IPS-18c (cell line): ENCODE data around the gene PSRC1.
"Not testable (repeated sequence)": the region's sequence is repeated elsewhere in the genome, so short reads cannot be mapped to it uniquely, and the experiment has no call there.

ENCODE experiments used
- H3K4me3 ChIP-seq: 2 replicates; pipeline ENCODE4 v1.7.0; 2013; ENCODE audit warnings: low read depth, mild to moderate bottlenecking, low read length, moderate library complexity; ENCODE audit not compliant: insufficient read depth
- H3K9me3 ChIP-seq: one replicate; pipeline ENCODE4 v1.6.1; 2013; ENCODE audit warnings: mild to moderate bottlenecking, low read length, moderate library complexity; ENCODE audit not compliant: control insufficient read depth, insufficient read depth

The PSRC1 gene

DNA sequence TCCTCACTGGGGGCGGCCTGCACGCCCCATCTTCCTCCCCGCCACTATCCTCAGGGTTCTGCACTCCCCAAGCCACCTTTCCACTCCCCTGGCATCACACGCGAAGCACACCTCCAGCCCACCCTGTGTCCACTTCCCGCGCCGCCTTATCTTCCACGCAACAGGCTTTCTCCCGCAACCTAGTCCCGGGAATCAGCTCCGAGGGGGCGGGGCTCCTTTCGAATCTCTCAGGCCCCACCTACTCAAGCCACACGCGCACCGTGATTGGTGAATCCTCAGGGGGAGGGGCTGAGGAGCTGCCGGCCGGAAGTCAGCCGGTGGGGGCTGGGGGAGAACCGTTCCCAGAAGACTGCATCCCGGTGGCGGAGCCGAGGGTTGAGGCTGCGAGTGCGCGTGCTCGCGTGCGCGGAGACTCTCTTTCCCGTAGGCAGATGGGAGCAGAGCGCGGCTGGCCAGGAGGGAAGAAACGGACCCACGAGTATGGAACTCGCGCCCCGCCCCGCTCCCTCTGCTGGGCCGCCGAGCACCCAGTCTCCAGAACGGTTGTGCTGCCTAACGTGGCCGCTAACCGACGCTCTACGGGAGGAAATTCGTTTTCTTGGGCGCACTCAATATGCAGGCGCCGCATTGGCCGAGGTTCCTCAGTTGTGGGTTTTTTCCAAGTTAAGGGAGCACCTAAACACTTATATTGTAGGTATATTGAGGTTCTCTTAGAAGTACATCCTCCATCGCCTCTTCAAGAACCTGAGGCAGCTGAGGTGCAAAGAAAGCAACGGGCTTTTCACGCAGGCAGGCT, at the start of gene PSRC1:
Gene PSRC1, minus strand, starts transcription at position 194 of the 796 bp plus-strand sequence.
- no peaks in the 10 kb centered on the region for H3K9me3 ChIP-seq
- H3K4me3 ChIP-seq: peak within 1 kb of the TSS; percentile 79

DNA sequence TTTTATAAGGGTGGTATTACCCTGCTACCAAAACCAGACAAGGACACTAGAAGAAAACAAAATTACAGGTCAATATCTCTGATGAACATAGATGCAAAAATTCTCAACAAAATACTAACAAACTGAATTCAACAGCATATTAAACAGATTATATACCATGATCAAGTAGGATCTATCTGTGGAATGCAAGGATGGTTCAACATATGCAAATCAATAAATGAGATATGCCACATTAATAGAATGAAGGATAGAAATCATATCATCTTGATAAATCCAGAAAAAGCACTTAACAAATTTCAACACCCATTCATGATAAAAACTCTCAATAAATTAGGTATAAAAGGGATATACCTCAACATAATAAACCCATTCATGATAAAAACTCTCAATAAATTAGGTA, 48.2 kb upstream of the PSRC1 start:
- no peaks in the 10 kb centered on the region for H3K9me3 ChIP-seq
- H3K4me3 ChIP-seq: no peak overlapping the region

GRCh38 chr1:109327285-109327684, 44.3 kb upstream of the PSRC1 start:
- no peaks in the 10 kb centered on the region for H3K9me3 ChIP-seq
- H3K4me3 ChIP-seq: no peak overlapping the region

GRCh38 chr1:109322974-109323373, 40.0 kb upstream of the PSRC1 start:
- no peaks in the 10 kb centered on the region for H3K9me3 ChIP-seq
- H3K4me3 ChIP-seq: no peak overlapping the region

DNA sequence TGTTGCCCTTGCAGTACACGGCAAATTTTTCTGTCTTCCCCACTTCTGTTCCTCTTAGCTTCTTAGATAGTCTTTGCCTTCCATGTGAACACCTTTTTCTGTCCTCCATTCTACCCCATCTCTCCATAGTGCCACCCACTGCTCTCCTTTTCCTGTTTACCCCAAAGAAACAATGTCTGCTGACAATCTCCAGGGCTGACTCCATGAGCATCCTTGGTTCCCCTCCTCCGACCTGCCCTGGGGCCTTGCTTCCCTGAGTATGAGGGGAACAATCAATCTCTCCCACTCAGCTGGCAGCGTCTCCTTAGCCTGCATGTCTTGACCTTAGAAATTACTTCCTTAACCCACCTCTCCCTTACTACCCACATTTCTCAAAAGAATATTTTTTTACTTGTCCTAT, 36.2 kb upstream of the PSRC1 start:
- H3K4me3 ChIP-seq: no peak overlapping the region
- H3K9me3 ChIP-seq: no peaks in the 10 kb centered on the region

DNA sequence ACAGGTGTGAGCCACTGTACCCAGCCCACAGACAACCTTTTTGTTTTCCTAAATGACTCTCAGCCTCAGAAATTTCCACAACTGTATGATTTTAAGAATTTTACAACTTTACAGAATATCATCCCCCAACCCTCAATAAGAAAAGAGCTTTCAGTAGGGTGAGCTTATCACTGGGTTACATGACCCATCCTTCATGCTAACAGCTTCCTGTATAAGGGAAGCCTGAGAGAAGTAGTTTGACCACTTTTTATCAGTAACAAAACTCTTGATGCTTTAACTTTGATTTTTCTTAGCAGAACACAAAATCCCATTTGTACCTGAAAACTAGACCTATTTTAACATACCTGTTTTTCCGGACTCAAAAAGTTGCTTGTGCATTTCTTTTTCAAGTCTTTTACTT, 33.6 kb upstream of the PSRC1 start:
- no peaks in the 10 kb centered on the region for H3K9me3 ChIP-seq
- H3K4me3 ChIP-seq: no peak overlapping the region

GRCh38 chr1:109315288-109315687, 32.3 kb upstream of the PSRC1 start:
- H3K9me3 ChIP-seq: no peaks in the 10 kb centered on the region
- no peak overlapping the region for H3K4me3 ChIP-seq

- no peak overlapping the region for H3K4me3 ChIP-seq
- no peaks in the 10 kb centered on the region for H3K9me3 ChIP-seq
These were observed 31.9 kb upstream of the PSRC1 start for GRCh38 chr1:109314795-109315194.

DNA sequence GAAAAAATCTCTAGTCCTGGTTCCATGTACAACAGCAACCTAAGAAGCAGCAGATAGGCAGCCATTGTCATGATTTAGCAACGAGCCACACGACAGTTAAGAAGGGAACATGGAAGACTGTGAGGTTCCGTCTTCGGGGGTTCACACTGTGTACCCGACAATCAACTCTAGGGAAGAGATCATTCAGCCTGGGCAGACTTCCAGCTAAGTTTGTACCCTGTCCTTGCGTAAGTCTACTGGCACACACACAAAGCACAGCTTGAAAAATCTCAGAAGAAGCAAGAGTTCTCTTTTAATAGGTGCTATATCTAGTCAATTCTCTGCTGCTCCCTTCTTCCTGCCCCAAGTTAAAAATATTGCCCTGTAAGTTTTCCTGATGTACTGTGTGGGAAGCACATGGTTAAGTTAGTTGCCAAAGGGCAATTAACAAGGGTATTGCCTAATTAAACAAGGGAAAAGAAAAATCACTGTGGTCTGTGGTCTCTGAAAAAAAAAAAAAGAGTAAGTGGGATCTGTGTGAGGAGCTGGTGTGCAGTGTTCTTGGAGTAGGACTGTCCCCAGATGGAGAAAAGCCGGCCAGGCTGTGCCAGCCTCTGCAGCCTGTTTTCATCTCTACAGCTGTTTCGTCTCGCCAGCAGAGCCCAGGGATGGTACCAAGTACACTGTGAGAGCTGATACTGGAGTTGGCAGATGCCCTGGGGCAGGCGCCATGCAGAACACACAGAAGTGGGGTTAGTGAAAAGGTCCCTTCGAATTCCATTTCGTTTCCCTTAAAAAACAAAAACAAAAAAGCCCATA, 30.2 kb upstream of the PSRC1 start:
- Histone ChIP-seq H3K9me3 (no peaks in the 10 kb centered on the region), H3K4me3 (no peak overlapping the region)

DNA sequence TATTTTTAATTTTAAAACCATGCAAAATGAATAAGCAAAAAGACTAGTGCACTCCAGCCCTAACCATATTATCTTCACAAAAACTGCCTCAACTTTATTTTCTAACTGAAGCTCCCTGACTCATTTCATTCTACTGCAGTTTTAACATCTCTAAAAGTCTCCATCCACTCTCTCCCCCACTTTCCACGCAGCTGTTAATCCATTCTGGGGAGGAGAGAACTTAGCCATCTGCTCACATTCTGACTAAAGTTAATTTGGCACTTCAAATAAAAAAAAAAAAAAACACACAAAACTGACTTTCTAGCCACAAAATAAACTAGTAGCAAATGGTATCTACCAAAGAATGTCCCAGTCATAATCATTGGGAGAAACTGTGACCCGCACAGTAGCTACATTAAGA, 29.3 kb upstream of the PSRC1 start:
- Histone ChIP-seq H3K9me3 (no peaks in the 10 kb centered on the region), H3K4me3 (no peak overlapping the region)

DNA sequence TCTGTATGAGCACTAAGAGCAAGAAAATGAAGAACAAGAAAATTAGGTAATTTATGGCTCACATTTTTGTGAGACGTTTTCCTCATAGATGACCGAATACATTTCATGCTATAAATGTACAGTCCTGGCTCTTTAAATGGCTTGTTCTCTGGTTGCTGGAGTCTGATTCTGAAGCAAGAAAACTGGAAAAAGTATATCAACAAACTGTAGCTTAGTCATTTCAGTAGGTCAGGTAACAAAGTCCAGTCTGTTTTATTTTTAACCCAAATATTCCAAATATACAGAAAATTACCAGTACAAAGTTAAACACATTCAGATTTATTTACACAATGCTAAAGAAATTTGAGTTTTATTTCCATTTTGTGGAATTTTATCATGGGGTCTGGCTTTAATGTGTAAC, 26.4 kb upstream of the PSRC1 start:
- H3K9me3 ChIP-seq: no peaks in the 10 kb centered on the region

DNA sequence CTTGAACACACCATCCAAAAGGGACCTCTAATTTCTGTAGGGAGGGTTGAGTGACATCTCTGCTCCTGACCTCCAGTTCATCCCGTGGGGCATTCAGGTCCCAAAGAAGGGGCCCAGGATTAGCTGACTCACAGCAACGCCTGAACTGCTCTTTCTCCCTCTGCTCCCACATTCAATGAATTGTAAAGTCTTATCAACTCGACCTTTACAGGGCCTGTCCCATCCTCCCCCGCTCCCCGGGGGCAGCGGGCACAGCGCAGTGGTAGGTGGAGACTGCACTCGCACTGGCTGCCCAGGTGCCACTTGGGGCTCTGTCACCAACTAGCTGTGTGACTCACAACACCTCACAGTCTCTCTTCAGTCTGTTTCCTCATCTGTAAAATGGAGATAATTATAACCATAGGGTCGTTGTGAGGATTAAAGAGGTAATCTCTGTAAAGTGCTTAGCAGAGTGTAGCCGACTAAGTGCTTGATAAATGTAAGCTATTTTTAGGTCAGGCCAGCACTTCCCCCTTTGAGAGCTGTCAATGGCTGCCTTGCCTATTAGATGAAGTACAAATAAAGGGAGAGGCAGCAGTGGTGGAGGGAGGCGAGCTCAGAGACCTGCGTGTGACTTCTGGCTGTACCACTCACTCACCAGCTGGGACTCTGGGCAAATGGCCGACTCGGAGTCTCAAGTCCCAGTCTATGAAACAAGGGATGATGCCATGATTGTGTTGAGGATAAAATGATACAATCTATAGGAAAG, 24.5 kb upstream of the PSRC1 start:
- Histone ChIP-seq H3K9me3 (peaks cover 2% of the 10 kb centered on the region), H3K4me3 (no peak overlapping the region)

More for the DNA sequence above, 26.4 kb upstream of the PSRC1 start:
- H3K4me3 ChIP-seq: no peak overlapping the region

GRCh38 chr1:109306832-109307273, 23.9 kb upstream of the PSRC1 start, which contains the start of gene MYBPHL:
MYBPHL (minus strand) TSS chr1:109307011; CDS start chr1:109306991, 20 bp downstream.
- peaks cover 2% of the 10 kb centered on the region for H3K9me3 ChIP-seq
- H3K4me3 ChIP-seq: no peak within 1 kb of the TSS

DNA sequence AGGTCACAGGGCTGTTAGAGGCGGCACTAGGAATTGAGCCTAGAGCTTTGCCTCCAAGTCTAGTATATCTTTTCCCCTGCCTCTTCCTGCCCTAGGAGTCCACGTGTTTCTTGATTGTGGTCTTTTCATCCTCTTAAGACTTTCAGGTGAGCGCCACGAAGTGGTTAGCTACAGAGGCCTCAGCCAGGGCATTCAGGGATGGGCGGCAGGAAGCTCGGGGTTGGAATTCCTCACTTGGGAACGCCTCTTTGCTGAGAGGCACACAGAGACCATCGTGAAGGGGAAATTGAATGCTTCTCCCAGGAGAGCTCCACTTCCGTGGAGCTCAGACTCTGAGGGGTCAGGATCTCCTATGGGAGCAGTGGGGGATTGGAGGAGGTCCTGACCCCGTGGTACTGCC, 23.0 kb upstream of the PSRC1 start:
- H3K4me3 ChIP-seq: not testable (repeated sequence)

GRCh38 chr1:109304226-109304920, 21.4 kb upstream of the PSRC1 start:
- no peak overlapping the region for H3K4me3 ChIP-seq
- peaks cover 2% of the 10 kb centered on the region for H3K9me3 ChIP-seq

More for the DNA sequence above, 23.0 kb upstream of the PSRC1 start:
- not testable (repeated sequence) for H3K9me3 ChIP-seq

DNA sequence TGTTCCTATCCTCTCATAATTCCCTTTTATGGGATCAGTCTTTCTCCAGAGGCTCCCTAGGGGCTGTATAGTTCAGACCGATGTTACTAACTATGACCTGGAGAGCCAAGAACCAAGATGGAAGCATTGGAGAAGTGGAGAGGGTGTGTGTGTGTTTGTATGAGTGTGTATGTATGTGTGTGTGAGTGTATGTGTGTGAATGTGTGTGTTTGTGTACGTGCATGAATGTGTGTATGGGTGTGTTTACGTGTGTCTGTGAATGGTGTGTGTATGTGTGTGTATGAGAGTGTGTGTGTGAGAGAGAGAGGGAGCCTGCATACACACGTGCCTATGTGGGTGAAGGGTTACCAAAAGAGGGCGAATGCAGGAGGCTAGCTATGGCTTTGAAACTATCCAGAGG, 18.9 kb upstream of the PSRC1 start:
- H3K4me3 ChIP-seq: no peak overlapping the region
- peaks cover 2% of the 10 kb centered on the region for H3K9me3 ChIP-seq

GRCh38 chr1:109300650-109301151, 17.8 kb upstream of the PSRC1 start:
- no peak overlapping the region for H3K4me3 ChIP-seq
- H3K9me3 ChIP-seq: peaks cover 2% of the 10 kb centered on the region
